ENCODE measurements around the gene MYO16. TPM values are rescaled to one million over a fixed set of nuclear protein-coding genes. Genes with fewer than 3 reads are reported as not detected.
A peak's percentile ranks its signal among the peaks of the same experiment; 100 is the strongest.

MYO16 gene
- total and polyA plus RNA-seq, 2 of the 4 experiments (the other 2 are of a cell fraction), result under 0.01 to 0.03 TPM

DNA sequence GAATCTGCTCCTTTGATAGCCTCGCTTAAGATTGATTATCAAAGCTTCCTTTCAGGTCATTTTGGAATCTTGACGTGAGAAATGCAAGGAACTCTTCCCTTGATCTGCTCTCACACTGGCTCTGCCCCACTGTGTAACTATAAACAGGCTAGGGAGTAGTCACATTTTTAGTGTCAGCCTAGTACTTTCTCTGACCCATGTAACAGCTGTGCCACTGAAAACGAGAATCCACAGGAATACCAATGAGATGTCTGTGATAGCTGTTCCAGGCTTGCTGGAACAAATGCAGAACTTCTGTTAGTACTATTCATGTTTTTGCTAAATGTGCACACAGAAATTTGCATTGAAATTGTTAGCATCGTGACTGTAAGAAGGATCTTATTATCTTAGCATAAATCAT lies 221.3 kb downstream of the MYO16 start:
- H2AK9ac ChIP-seq (replicated peaks; ENCODE audit: low read depth, low read length, poor library complexity), result no peak overlapping the region
- ChIA-PET POLR2A (ENCODE audit: unreplicated experiment) (no interaction called here), CTCF (interaction anchor here (0.8 kb wide), 1 partner anchor 13 kb away, joined by 4 read pairs; no protein-coding TSS in a partner anchor)
- H4K91ac ChIP-seq (ENCODE audit: insufficient read depth, low read depth, low read length), result no peak overlapping the region
- H2BK5ac ChIP-seq (ENCODE audit: low read depth, low read length, poor library complexity, severe bottlenecking), result no peak overlapping the region
- H3K9me3 ChIP-seq (ENCODE audit: control insufficient read depth, insufficient read depth, low read length), result no peaks in the 10 kb centered on the region
- no peaks in the 10 kb centered on the region for H3K4me1 ChIP-seq (ENCODE audit: control insufficient read depth, insufficient read depth, low read length)
- no peak overlapping the region for H3K9ac ChIP-seq (ENCODE audit: low read depth, low read length)
- WGBS, 2 experiments (ENCODE audit: extremely low coverage in 2 of 2, insufficient read length in 1 of 2), result no CpG with 5 or more reads among the region's 4 CpGs
- no peak overlapping the region for H3K27ac ChIP-seq (ENCODE audit: insufficient read depth, low read length)
- no peak overlapping the region for H2BK20ac ChIP-seq (ENCODE audit: low read depth, low read length)
- no peak overlapping the region for H3K4me3 ChIP-seq (ENCODE audit: insufficient read depth, low read depth, low read length)
- H3K27me3 ChIP-seq (ENCODE audit: control insufficient read depth, insufficient read depth, low read length), result no peaks in the 10 kb centered on the region
- H3K14ac ChIP-seq (replicated peaks; ENCODE audit: low read depth, low read length), result no peak overlapping the region; the same call in 1 of the 2 replicates
- in situ Hi-C loops (cut with MboI; ENCODE audit: low sequenced_read_pairs) (no loop called here), intact Hi-C loops (cut with micrococcal nuclease) (no loop called here), dilution Hi-C loops (cut with HindIII; ENCODE audit: low sequenced_read_pairs, unreplicated experiment) (no loop called here)
- peak; percentile 42; the same call in 1 of the 2 replicates for ATAC-seq (ENCODE audit: low read depth)
- H3K36me3 ChIP-seq (ENCODE audit: control insufficient read depth, insufficient read depth, low read length), result no peaks in the 10 kb centered on the region
- H3K4me2 ChIP-seq (ENCODE audit: low read depth, low read length), result no peak overlapping the region
- H4K8ac ChIP-seq (ENCODE audit: low read depth in 2 of 2, low read length in 2 of 2), result no peak overlapping the region
- no peak overlapping the region for H3K56ac ChIP-seq (ENCODE audit: extremely low read depth, insufficient read depth, low read length)
- no peak overlapping the region for H2AFZ ChIP-seq (replicated peaks; ENCODE audit: low read length, poor library complexity)
- no TSS peak for BruUV-seq (replicated peaks)
- no peak overlapping the region for H3K23ac ChIP-seq (ENCODE audit: low read depth, low read length)
- H3K4ac ChIP-seq (ENCODE audit: low read depth, low read length), result no peak overlapping the region
- no peak overlapping the region for H2BK120ac ChIP-seq (ENCODE audit: low read depth, low read length)
- H2AK5ac ChIP-seq (ENCODE audit: low read depth, low read length), result no peak overlapping the region
- H2BK15ac ChIP-seq (ENCODE audit: low read depth, low read length), result no peak overlapping the region
- no peak overlapping the region for H4K5ac ChIP-seq (ENCODE audit: low read depth, low read length)
- no peak overlapping the region for H3K18ac ChIP-seq (ENCODE audit: low read depth, low read length)
- H3K9me1 ChIP-seq (ENCODE audit: insufficient read depth, low read length), result no peaks in the 10 kb centered on the region
- TF ChIP-seq POLR2A (IDR thresholded peaks at IDR 0.05; ENCODE audit: low read depth, low read length), result no peak
- no peak for TF ChIP-seq MXI1 (IDR thresholded peaks at IDR 0.05; ENCODE audit: borderline replicate concordance, low read depth, low read length)
- no peak for TF ChIP-seq RCOR1 (IDR thresholded peaks at IDR 0.05; ENCODE audit: insufficient replicate concordance, low read length)
- TF ChIP-seq MAZ (IDR thresholded peaks at IDR 0.05; ENCODE audit: borderline replicate concordance, low read depth, low read length), result no peak
- TF ChIP-seq, protein P1, sequence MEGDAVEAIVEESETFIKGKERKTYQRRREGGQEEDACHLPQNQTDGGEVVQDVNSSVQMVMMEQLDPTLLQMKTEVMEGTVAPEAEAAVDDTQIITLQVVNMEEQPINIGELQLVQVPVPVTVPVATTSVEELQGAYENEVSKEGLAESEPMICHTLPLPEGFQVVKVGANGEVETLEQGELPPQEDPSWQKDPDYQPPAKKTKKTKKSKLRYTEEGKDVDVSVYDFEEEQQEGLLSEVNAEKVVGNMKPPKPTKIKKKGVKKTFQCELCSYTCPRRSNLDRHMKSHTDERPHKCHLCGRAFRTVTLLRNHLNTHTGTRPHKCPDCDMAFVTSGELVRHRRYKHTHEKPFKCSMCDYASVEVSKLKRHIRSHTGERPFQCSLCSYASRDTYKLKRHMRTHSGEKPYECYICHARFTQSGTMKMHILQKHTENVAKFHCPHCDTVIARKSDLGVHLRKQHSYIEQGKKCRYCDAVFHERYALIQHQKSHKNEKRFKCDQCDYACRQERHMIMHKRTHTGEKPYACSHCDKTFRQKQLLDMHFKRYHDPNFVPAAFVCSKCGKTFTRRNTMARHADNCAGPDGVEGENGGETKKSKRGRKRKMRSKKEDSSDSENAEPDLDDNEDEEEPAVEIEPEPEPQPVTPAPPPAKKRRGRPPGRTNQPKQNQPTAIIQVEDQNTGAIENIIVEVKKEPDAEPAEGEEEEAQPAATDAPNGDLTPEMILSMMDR (conservative IDR thresholded peaks at IDR 0.05; ENCODE audit: low read depth, low read length), result no peak
- no peak for DNase-seq
- no peaks in the 10 kb centered on the region for H3K79me1 ChIP-seq (ENCODE audit: low read depth in 1 of 2, low read length in 2 of 2)
- H4K20me1 ChIP-seq (ENCODE audit: insufficient read depth, low read length), result no peaks in the 10 kb centered on the region
